IMR-90 (cell line): Measurements from ENCODE around the gene RUNX1. TPM values are rescaled to one million over a fixed set of nuclear protein-coding genes. Genes with fewer than 3 reads are reported as not detected.

Experiments
- ATAC-seq: fragments of 200-7000 bp; cut with Tn5 transposase; 2 replicates; pipeline ENCODE4 v1.9.1; 2020; ENCODE audit warnings: low read depth, mild to moderate bottlenecking, moderate library complexity
- BruUV-seq: library from RNA; stranded (reverse); fragments of 400-500 nt; replicated peaks from 2 replicates; lab custom pipeline; 2021; lab: Mats Ljungman, UMichigan
- CTCF ChIA-PET: fragments of 300-600 bp; formaldehyde crosslinking; extraction: SDS; loops from one replicate; lab custom pipeline; 2021; ENCODE audit warnings: antibody characterized with exemption; lab: Yijun Ruan, JAX
- POLR2A ChIA-PET: fragments of 300-600 bp; sonication (Branson Sonifier 250); formaldehyde crosslinking; loops from one replicate; lab custom pipeline; 2022; ENCODE audit warnings: antibody characterized with exemption; ENCODE audit not compliant: unreplicated experiment; lab: Charles Lee
- DNase-seq: peaks from one replicate; pipeline ENCODE4 v3.0.0; 2013
- H2AFZ ChIP-seq: replicated peaks from 2 replicates; pipeline ENCODE3; 2013; ENCODE audit warnings: low read length, mild to moderate bottlenecking; ENCODE audit not compliant: poor library complexity
- H2AK5ac ChIP-seq: 2 replicates; pipeline ENCODE4 v1.6.1; 2013; ENCODE audit warnings: low read depth, low read length, inconsistent platforms
- H2AK9ac ChIP-seq: replicated peaks from 2 replicates; pipeline ENCODE3; 2013; ENCODE audit warnings: mild to moderate bottlenecking, low read depth, low read length, moderate library complexity; ENCODE audit not compliant: poor library complexity
- H2BK120ac ChIP-seq: 2 replicates; pipeline ENCODE4 v1.6.1; 2013; ENCODE audit warnings: low read depth, low read length, inconsistent platforms
- H2BK15ac ChIP-seq: 3 replicates; pipeline ENCODE4 v1.6.1; 2013; ENCODE audit warnings: low read depth, low read length, inconsistent platforms
- H2BK20ac ChIP-seq: 2 replicates; pipeline ENCODE4 v1.6.1; 2013; ENCODE audit warnings: low read depth, mild to moderate bottlenecking, inconsistent platforms, low read length, moderate library complexity
- H2BK5ac ChIP-seq: 2 replicates; pipeline ENCODE4 v1.6.1; 2013; ENCODE audit warnings: mild to moderate bottlenecking, low read depth, low read length, inconsistent platforms; ENCODE audit not compliant: poor library complexity, severe bottlenecking
- H3K14ac ChIP-seq: replicated peaks from 2 replicates; pipeline ENCODE4 v1.6.1; 2013; ENCODE audit warnings: low read depth, low read length, inconsistent platforms
- H3K18ac ChIP-seq: 2 replicates; pipeline ENCODE4 v1.6.1; 2013; ENCODE audit warnings: low read depth, low read length, control low read depth
- H3K23ac ChIP-seq: 2 replicates; pipeline ENCODE4 v1.6.1; 2013; ENCODE audit warnings: low read depth, low read length, inconsistent platforms
- H3K27ac ChIP-seq: 2 replicates; pipeline ENCODE4 v1.5.1; 2013; ENCODE audit warnings: mild to moderate bottlenecking, control low read depth, low read length; ENCODE audit not compliant: insufficient read depth
- H3K27me3 ChIP-seq: 2 replicates; pipeline ENCODE4 v1.6.1; 2013; ENCODE audit warnings: low read length; ENCODE audit not compliant: control insufficient read depth, insufficient read depth
- H3K36me3 ChIP-seq: 2 replicates; pipeline ENCODE4 v1.6.1; 2013; ENCODE audit warnings: low read length, mixed read lengths; ENCODE audit not compliant: control insufficient read depth, insufficient read depth
- H3K4ac ChIP-seq: 2 replicates; pipeline ENCODE4 v1.6.1; 2013; ENCODE audit warnings: low read depth, low read length, inconsistent platforms
- H3K4me1 ChIP-seq: 2 replicates; pipeline ENCODE4 v1.6.1; 2013; ENCODE audit warnings: low read length, mixed read lengths; ENCODE audit not compliant: control insufficient read depth, insufficient read depth
- H3K4me2 ChIP-seq: 2 replicates; pipeline ENCODE4 v1.6.1; 2013; ENCODE audit warnings: low read depth, mild to moderate bottlenecking, control low read depth, low read length, moderate library complexity
- H3K4me3 ChIP-seq: 2 replicates; pipeline ENCODE4 v1.5.1; 2013; ENCODE audit warnings: low read depth, mild to moderate bottlenecking, control low read depth, low read length, moderate library complexity; ENCODE audit not compliant: insufficient read depth
- H3K56ac ChIP-seq: 2 replicates; pipeline ENCODE4 v1.6.1; 2013; ENCODE audit warnings: low read length, inconsistent platforms; ENCODE audit not compliant: insufficient read depth; ENCODE audit errors: extremely low read depth
- H3K79me1 ChIP-seq, 2 experiments: 2 replicates each; pipeline ENCODE4 v1.6.1; 2013; ENCODE audit warnings: low read length in 2 of 2, inconsistent platforms in 1 of 2, low read depth in 1 of 2
- H3K9ac ChIP-seq: 2 replicates; pipeline ENCODE4 v1.6.1; 2013; ENCODE audit warnings: low read depth, low read length, control low read depth
- H3K9me1 ChIP-seq: 2 replicates; pipeline ENCODE4 v1.6.1; 2013; ENCODE audit warnings: low read length, inconsistent platforms; ENCODE audit not compliant: insufficient read depth
- H3K9me3 ChIP-seq: 2 replicates; pipeline ENCODE4 v1.6.1; 2013; ENCODE audit warnings: low read length; ENCODE audit not compliant: control insufficient read depth, insufficient read depth
- H4K20me1 ChIP-seq: 2 replicates; pipeline ENCODE4 v1.6.1; 2013; ENCODE audit warnings: low read length, inconsistent platforms; ENCODE audit not compliant: insufficient read depth
- H4K5ac ChIP-seq: 2 replicates; pipeline ENCODE4 v1.6.1; 2013; ENCODE audit warnings: mild to moderate bottlenecking, low read depth, low read length, control low read depth
- H4K8ac ChIP-seq, 2 experiments: 2 replicates each; pipeline ENCODE4 v1.6.1; 2013; ENCODE audit warnings: low read depth in 2 of 2, low read length in 2 of 2, control low read depth in 1 of 2, inconsistent platforms in 1 of 2
- H4K91ac ChIP-seq: 2 replicates; pipeline ENCODE4 v1.6.1; 2013; ENCODE audit warnings: low read depth, low read length, inconsistent platforms; ENCODE audit not compliant: insufficient read depth
- BHLHE40 ChIP-seq: fragments of 150-350 bp; IDR thresholded peaks from 2 replicates; pipeline ENCODE4 v1.6.1; 2016; ENCODE audit warnings: mild to moderate bottlenecking, low read depth, low read length
- CHD1 ChIP-seq: IDR thresholded peaks from 2 replicates; pipeline ENCODE4 v1.6.1; 2012; ENCODE audit warnings: low read depth, low read length, improper control_type of control experiment
- CTCF ChIP-seq: conservative IDR thresholded peaks from 2 replicates; pipeline ENCODE4 v1.5.1; 2012; ENCODE audit warnings: mild to moderate bottlenecking, low read depth, low read length, improper control_type of control experiment
- ELK1 ChIP-seq: fragments of 150-350 bp; IDR thresholded peaks from 2 replicates; pipeline ENCODE4 v1.6.1; 2016; ENCODE audit warnings: low read depth, mild to moderate bottlenecking, low read length, moderate library complexity, borderline replicate concordance
- FOS ChIP-seq: fragments of 150-350 bp; IDR thresholded peaks from 2 replicates; pipeline ENCODE4 v1.6.1; 2016; ENCODE audit warnings: low read depth, low read length
- MAFK ChIP-seq: IDR thresholded peaks from 2 replicates; pipeline ENCODE4 v1.6.1; 2012; ENCODE audit warnings: low read depth, low read length, improper control_type of control experiment
- MXI1 ChIP-seq: IDR thresholded peaks from 2 replicates; pipeline ENCODE4 v1.6.1; 2012; ENCODE audit warnings: low read depth, mild to moderate bottlenecking, low read length, moderate library complexity, borderline replicate concordance
- NFE2L2 ChIP-seq: fragments of 150-350 bp; IDR thresholded peaks from 2 replicates; pipeline ENCODE4 v1.6.1; 2016; ENCODE audit warnings: low read depth, mild to moderate bottlenecking, low read length
- POLR2A ChIP-seq: IDR thresholded peaks from 2 replicates; pipeline ENCODE4 v1.6.1; 2012; ENCODE audit warnings: mild to moderate bottlenecking, low read depth, low read length
- RAD21 ChIP-seq: IDR thresholded peaks from 2 replicates; pipeline ENCODE4 v1.6.1; 2012; ENCODE audit warnings: low read length, improper control_type of control experiment
- RCOR1 ChIP-seq: IDR thresholded peaks from 2 replicates; pipeline ENCODE4 v1.6.1; 2012; ENCODE audit warnings: mild to moderate bottlenecking, low read length, improper control_type of control experiment; ENCODE audit not compliant: insufficient replicate concordance
- RFX5 ChIP-seq: IDR thresholded peaks from 2 replicates; pipeline ENCODE4 v1.8.0; 2012; ENCODE audit warnings: low read depth, mild to moderate bottlenecking, low read length, moderate library complexity
- SMC3 ChIP-seq: fragments of 150-350 bp; IDR thresholded peaks from 2 replicates; pipeline ENCODE4 v1.6.1; 2016; ENCODE audit warnings: low read depth, mild to moderate bottlenecking, antibody characterized with exemption, low read length, moderate library complexity
- USF2 ChIP-seq: fragments of 150-350 bp; IDR thresholded peaks from 2 replicates; pipeline ENCODE4 v1.6.1; 2017; ENCODE audit warnings: mild to moderate bottlenecking, antibody characterized with exemption, low read length, low read depth
- WGBS, 2 experiments: methylation state at CpG; one replicate each; pipeline versions ENCODE4 v1.1.5 to v1.1.7; 2013; ENCODE audit warnings: missing lambda C conversion rate in 2 of 2; ENCODE audit not compliant: insufficient read length in 1 of 2; ENCODE audit errors: extremely low coverage in 2 of 2; 5-methylcytosine and 5-hydroxymethylcytosine counted together
- dilution Hi-C: fragments of 300-500 bp; cut with HindIII; formaldehyde crosslinking; loops from one replicate; pipeline ENCODE4 v1.14.3; 2018; ENCODE audit warnings: low sequenced_read_pairs; ENCODE audit not compliant: unreplicated experiment
- in situ Hi-C: fragments of 300-500 bp; cut with MboI; formaldehyde crosslinking; loops from 3 replicates; pipeline ENCODE4 v1.14.3; 2019; ENCODE audit warnings: low sequenced_read_pairs, inconsistent platforms, mixed read lengths
- intact Hi-C: fragments of 100-400 bp; cut with micrococcal nuclease; formaldehyde crosslinking; loops from 2 replicates; pipeline ENCODE4 v1.10.0; 2022
- polyA plus RNA-seq, 3 experiments: library from polyadenylated mRNA; depleted of rRNA; stranded (reverse); fragments of >200 nt; gene quantifications; 2 replicates each; pipeline ENCODE4 v1.2.3, GENCODE V29; 2012; ENCODE audit warnings: low replicate concordance in 1 of 3
- total RNA-seq: library from RNA; depleted of rRNA; stranded (reverse); fragments of >200 nt; gene quantifications from 2 replicates; pipeline ENCODE4 v1.2.3, GENCODE V29; 2012

RUNX1 gene
- total and polyA plus RNA-seq, 2 of the 4 experiments (the other 2 are of a cell fraction) = 34.5 to 56.5 TPM

GRCh38 chr21:34754690-34755647, 294.1 kb downstream of the RUNX1 start:
- Histone ChIP-seq H3K4me1 (peaks cover 3% of the 10 kb centered on the region; the same call in 1 of the 2 replicates), H4K5ac (no peak overlapping the region), H2BK15ac (no peak overlapping the region), H3K4me3 (no peak overlapping the region), H3K27me3 (peaks cover 9% of the 10 kb centered on the region; the same call in 1 of the 2 replicates), H2AK5ac (no peak overlapping the region), H3K79me1 (no peaks in the 10 kb centered on the region), H3K23ac (no peak overlapping the region), H3K9me1 (peaks cover 4% of the 10 kb centered on the region; the same call in 1 of the 2 replicates), H2BK20ac (no peak overlapping the region), H2BK120ac (no peak overlapping the region), H3K56ac (no peak overlapping the region), H3K9ac (no peak overlapping the region), H4K91ac (no peak overlapping the region), H2AFZ (no peak overlapping the region), H3K14ac (no peak overlapping the region), H2BK5ac (no peak overlapping the region), H3K4me2 (no peak overlapping the region), H3K4ac (no peak overlapping the region), H4K8ac (no peak overlapping the region), H3K18ac (no peak overlapping the region), H3K36me3 (no peaks in the 10 kb centered on the region), H4K20me1 (no peaks in the 10 kb centered on the region), H2AK9ac (no peak overlapping the region), H3K27ac (no peak overlapping the region), H3K9me3 (no peaks in the 10 kb centered on the region)
- BruUV-seq = no TSS peak
- intact Hi-C loops = no loop called here
- dilution Hi-C loops = no loop called here
- CTCF ChIA-PET = interaction anchor here (0.6 kb wide), 3 partner anchors 78 to 1244 kb away, joined by 3 to 6 read pairs (median 5); no protein-coding TSS in a partner anchor
- POLR2A ChIA-PET = no interaction called here
- no peak for ATAC-seq
- DNase-seq = no peak
- WGBS, 2 experiments = 90 to 100% methylated on average over 1 to 3 of the region's 19 CpGs
- in situ Hi-C loops = no loop called here
- TF ChIP-seq POLR2A (no peak), ELK1 (no peak), USF2 (no peak), SMC3 (no peak), NFE2L2 (no peak), MXI1 (no peak), CTCF (no peak), RCOR1 (no peak), FOS (no peak), RFX5 (no peak), BHLHE40 (no peak), MAFK (no peak), CHD1 (no peak), RAD21 (no peak)
